PC-9 (cell line): ENCODE data around the gene UBE2M.
A peak's percentile ranks its signal among the peaks of the same experiment; 100 is the strongest.

Experiments used
- EZH2 ChIP-seq: fragments of 200-600 bp; sonication (generic); IDR thresholded peaks from 2 replicates; pipeline ENCODE4 v1.8.0; 2017; ENCODE audit warnings: antibody characterized with exemption, low read depth
- TF ChIP-seq, protein P1 (sequence below): fragments of 200-600 bp; sonication (generic); conservative IDR thresholded peaks from 2 replicates; pipeline ENCODE4 v1.6.1; 2017; ENCODE audit warnings: mixed run types, antibody characterized with exemption, mild to moderate bottlenecking, moderate library complexity

DNA sequence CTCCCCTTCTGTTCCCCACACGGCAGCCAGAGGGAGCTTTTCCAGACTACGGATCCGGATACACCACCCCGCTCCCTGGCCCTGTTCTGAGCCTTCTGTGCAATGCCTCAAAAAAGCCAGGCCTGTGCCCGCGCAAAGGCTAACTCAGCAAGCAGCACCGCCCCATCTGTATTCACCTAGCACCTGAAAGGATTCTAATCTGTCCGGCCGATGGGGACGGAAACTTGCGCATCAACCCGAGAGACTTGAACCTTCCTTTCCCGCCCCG, 39.4 kb downstream of the UBE2M start:
- TF ChIP-seq, protein P1, sequence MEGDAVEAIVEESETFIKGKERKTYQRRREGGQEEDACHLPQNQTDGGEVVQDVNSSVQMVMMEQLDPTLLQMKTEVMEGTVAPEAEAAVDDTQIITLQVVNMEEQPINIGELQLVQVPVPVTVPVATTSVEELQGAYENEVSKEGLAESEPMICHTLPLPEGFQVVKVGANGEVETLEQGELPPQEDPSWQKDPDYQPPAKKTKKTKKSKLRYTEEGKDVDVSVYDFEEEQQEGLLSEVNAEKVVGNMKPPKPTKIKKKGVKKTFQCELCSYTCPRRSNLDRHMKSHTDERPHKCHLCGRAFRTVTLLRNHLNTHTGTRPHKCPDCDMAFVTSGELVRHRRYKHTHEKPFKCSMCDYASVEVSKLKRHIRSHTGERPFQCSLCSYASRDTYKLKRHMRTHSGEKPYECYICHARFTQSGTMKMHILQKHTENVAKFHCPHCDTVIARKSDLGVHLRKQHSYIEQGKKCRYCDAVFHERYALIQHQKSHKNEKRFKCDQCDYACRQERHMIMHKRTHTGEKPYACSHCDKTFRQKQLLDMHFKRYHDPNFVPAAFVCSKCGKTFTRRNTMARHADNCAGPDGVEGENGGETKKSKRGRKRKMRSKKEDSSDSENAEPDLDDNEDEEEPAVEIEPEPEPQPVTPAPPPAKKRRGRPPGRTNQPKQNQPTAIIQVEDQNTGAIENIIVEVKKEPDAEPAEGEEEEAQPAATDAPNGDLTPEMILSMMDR, result 0 out of 2 replicates have a peak, but pooled peaks have one; percentile 48
- no peak for TF ChIP-seq EZH2
